Fibroblast of peridontal ligament (primary cell): Measurements from ENCODE around the gene SMAD5.

Experiments used
- DNase-seq: peaks from one replicate; pipeline ENCODE4 v3.0.0-alpha.2; 2010; ENCODE audit errors: extremely low read depth

SMAD5 gene

GRCh38 chr5:136194576-136194975 is 61.9 kb downstream of the SMAD5 start:
- no peak for DNase-seq

- DNase-seq, result peak; percentile 15
Measured at GRCh38 chr5:136195971-136196820, 63.6 kb downstream of the SMAD5 start.

DNA sequence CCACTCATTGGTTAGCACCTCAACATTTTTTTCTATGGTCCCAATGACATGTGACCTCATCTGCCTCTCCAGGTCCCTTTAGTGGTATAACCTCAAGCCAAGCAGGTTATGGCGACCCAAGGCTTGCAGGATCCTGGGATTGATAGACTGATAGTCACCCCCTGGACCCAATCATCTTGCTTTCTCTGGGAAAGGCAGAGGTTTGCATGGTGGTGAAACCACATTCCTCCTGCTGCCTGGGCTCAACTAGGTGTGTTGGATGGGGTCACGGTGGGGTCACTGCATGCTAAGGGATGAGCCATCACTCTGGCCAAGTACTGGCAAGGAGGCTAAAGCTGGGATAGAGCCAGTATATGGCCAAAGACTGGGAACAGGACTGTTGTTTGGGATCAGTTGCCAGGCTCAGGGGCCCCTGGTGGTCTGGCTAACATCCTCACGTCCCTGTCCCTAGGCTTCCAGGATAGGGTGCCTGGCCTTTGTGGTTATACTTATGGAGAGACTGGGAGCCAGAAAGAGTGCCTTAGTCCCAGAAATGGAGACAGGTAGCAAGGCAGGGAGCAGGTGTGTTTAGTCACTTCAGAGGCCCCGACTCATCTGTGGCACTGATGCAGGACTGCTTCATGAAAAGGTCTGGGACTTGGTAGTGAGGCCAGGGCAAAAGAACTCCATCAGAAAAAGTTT is 65.0 kb downstream of the SMAD5 start:
- DNase-seq, result no peak

GRCh38 chr5:136198453-136198852 is 65.8 kb downstream of the SMAD5 start:
- no peak for DNase-seq

DNA sequence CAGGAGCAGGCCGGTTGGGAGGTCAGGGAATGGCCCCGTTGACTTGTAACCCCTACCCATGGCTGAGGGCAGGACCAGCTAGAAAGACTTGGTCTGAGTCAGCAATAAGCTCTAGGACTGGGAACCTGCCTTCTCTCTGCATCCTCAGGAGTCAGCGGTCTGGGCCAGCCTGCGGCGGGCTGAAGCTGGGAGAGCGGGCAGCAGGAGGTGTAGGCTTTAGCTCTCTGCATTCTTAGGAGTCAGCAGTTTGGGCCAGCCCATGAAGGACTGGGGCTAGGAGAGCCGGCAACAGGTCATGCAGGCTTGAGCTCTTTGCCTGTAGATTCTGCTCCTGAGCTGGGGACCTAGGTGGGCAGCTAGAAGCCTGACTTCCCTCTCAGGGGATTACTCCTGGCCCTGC is 66.8 kb downstream of the SMAD5 start:
- DNase-seq, result no peak

DNA sequence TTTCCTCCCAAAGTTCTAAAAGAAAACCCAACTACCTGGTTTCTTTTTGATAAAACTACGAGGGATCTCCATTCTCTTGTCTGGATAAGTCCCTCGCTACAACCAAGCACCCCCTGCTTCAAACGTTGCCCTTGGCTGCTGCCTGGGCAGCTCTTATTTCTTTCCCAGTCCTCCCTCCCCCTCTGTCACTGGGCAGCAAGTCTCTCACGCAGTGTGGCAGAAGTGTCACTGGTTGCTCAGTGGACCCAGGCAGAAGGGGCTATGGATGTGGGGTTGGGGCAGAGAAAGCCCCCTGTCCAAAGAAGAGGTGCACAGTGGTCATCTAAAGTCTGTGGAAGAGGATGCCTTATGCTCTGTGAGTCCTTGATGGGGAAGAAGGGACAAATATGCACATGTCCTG is 67.5 kb downstream of the SMAD5 start:
- no peak for DNase-seq

- DNase-seq, result no peak
Measured at GRCh38 chr5:136200761-136201160, 68.1 kb downstream of the SMAD5 start.

GRCh38 chr5:136201870-136202269 is 69.2 kb downstream of the SMAD5 start:
- DNase-seq, result no peak

- DNase-seq, result no peak
Measured at GRCh38 chr5:136202469-136203205, 70.0 kb downstream of the SMAD5 start.

- DNase-seq, result no peak
Measured at GRCh38 chr5:136203303-136203922, 70.8 kb downstream of the SMAD5 start.

DNA sequence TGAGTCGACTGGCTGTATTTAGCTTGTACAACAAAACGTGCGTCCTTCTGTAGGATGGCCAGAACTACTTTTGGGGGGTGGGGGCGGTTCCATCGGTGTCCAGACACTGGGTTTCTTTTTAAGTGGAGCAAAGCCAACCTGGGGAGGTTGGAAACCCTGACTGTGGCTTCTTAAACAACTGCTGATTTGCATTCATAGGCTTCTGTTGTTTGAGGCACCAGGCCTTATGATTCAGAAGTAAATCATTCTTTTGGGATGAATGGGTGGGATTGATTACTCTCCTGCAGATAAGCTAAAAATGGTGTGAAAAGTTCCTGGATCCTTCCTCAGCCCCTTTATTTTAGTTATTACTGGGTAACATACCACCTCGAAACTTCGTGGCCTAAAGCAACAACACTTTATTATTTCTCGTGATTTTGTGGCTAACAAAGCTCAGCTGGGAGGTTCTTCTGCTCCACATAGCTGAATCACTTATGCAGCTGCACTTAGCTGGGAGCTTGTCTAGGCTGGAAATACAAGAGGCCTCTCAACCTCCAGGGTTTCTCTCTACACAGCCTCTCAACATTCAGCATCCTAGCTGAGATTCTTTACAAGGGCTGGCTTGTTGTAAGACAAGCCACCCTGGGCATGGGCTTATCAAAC is 72.5 kb downstream of the SMAD5 start:
- no peak for DNase-seq

- DNase-seq, result no peak
Measured at GRCh38 chr5:136205941-136206340, 73.3 kb downstream of the SMAD5 start.

DNA sequence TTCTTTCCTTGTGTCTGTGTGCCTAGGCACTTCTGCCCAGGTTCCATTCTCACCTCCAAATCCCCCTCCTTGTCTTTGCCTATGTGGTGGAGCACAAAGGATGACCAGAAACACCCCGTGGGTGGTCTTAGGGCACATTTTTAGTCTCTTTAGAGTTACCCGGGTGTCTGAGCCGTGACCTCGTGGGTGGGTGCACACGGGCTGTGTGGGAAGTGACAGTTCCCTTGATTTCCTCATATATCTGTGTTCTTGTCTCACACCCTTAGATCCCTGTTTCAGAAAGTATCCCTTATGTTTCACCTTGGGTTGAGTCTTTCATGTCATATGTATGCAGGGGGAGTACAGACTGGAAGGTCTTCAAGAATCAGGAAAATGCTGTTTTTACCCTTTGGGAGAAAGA is 73.7 kb downstream of the SMAD5 start:
- DNase-seq, result no peak

DNA sequence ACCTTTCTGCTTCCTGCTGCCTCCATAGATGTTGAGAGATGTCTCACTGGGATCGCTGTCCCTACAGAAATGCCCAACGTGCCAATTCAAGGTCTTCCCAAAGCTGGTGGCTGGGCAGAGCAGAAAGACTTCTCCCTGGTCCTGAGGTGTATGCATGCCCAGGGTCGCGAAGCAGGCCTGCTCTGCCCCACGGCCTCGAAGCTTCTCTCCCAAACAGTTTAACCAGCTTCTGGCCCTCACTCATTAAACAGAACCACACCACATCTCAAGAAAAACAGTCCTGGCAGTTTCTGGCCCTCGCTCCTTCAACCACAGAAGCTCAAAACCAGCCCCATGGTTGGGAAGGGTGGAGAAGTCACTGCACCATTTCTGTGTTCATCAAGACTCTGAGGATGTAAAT is 75.0 kb downstream of the SMAD5 start:
- DNase-seq, result no peak

GRCh38 chr5:136208916-136209315 is 76.3 kb downstream of the SMAD5 start:
- no peak for DNase-seq

GRCh38 chr5:136209346-136209910 is 76.8 kb downstream of the SMAD5 start:
- DNase-seq, result no peak

GRCh38 chr5:136210259-136210658 is 77.6 kb downstream of the SMAD5 start:
- no peak for DNase-seq

- DNase-seq, result no peak
Measured at GRCh38 chr5:136211282-136212040, 78.8 kb downstream of the SMAD5 start.

DNA sequence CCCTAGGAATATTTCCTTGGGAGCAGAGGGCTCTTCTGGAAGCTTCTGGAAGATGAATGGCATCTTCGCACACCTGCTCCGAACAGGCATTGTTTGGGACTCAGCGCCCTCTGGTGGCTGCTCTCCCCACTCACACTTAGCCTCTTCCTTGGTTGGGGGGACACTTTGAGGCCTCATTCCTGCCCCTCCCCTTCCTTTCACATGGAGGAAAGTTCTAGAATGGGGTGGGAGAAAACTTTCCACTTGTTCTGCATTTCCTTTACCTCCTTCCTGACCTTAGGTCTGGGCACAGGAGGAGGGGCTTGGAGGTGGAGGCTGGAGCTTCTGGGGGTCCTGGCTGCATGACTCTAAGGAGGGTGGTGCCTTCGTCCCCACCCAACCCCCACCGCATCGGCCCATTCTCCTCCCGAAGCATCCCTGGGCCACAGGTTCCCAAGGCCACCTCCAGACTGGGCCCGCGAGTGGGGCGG is 79.6 kb downstream of the SMAD5 start:
- peak; percentile 53 for DNase-seq

- DNase-seq, result no peak
Measured at GRCh38 chr5:136213919-136214493, 81.4 kb downstream of the SMAD5 start.
